ENCODE data around the gene SLC25A11.
A peak's percentile ranks its signal among the peaks of the same experiment; 100 is the strongest.
"Not testable (repeated sequence)": the region's sequence is repeated elsewhere in the genome, so short reads cannot be mapped to it uniquely, and the experiment has no call there.

Gene SLC25A11

GRCh38 chr17:4945176-4945943 is 5.5 kb upstream of the SLC25A11 start:
- DNase-seq (ENCODE audit: low read depth in 2 of 2), result peak; percentile 63 to 65

DNA sequence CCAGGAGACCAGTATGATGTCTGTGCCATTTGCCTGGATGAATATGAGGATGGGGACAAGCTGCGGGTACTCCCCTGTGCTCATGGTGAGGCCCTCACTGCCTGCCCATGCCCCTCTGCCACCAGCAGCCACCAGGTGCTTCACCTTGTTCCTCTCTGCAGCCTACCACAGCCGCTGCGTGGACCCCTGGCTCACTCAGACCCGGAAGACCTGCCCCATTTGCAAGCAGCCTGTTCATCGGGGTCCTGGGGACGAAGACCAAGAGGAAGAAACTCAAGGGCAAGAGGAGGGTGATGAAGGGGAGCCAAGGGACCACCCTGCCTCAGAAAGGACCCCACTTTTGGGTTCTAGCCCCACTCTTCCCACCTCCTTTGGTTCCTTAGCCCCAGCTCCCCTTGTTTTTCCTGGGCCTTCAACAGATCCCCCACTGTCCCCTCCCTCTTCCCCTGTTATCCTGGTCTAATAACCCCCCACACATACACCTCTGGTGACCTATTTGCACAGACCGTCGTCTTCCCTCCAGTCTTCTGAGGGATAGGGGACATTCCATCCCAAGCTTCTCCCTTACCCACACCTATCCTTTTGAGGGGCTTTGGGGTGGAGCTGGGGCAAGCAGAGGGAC is 4.8 kb upstream of the SLC25A11 start:
- DNase-seq (ENCODE audit: low read depth in 2 of 2), result no peak

GRCh38 chr17:4944163-4944553 is 4.3 kb upstream of the SLC25A11 start:
- DNase-seq (ENCODE audit: low read depth in 2 of 2), result no peak

- DNase-seq (ENCODE audit: low read depth in 2 of 2), result no peak
These were observed 3.1 kb upstream of the SLC25A11 start for GRCh38 chr17:4942760-4943508.

GRCh38 chr17:4941319-4941610 is 1.4 kb upstream of the SLC25A11 start:
- no peak for DNase-seq (ENCODE audit: low read depth in 2 of 2)

DNA sequence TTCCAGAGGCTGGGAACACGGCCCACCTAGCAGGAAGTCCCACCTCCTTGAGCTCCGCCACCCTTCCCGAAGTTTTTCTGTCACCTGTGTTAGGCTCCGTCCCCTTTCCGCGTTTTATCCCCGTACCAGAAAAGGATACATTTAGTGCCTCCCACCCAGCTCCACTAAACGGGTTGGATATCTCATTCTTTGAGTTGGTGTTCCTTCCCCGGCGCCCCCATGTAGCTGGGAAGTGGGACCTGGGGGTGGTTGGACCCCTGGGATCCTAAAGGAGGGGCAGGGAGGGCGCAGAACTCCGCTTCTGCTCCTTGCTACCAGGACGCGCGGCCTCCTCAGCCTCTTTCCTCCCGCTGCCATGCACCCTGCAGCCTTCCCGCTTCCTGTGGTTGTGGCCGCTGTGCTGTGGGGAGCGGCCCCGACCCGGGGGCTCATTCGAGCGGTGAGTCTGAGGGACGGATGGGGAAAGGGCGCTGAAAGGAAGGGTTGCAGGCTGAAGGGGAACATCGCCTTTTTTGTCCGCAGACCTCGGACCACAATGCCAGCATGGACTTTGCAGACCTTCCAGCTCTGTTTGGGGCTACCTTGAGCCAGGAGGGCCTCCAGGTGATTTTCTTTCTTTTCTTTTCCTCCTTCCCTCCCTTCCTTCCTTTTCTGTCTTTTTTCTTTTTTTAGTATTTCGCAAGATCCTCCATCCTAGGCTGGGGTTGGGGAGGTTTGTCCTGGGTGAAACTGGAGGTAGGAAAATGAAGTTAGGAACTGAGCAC is 891 bp upstream of the SLC25A11 start:
- DNase-seq (ENCODE audit: low read depth in 2 of 2), result no peak

- DNase-seq (ENCODE audit: low read depth in 2 of 2), result no peak
These were observed 375 bp downstream of the SLC25A11 start for GRCh38 chr17:4939546-4939795.

- no peak for DNase-seq (ENCODE audit: low read depth in 2 of 2)
These were observed 929 bp downstream of the SLC25A11 start for GRCh38 chr17:4938688-4939545.

- no peak for DNase-seq (ENCODE audit: low read depth in 2 of 2)
These were observed 1.8 kb downstream of the SLC25A11 start for GRCh38 chr17:4938069-4938491.

DNA sequence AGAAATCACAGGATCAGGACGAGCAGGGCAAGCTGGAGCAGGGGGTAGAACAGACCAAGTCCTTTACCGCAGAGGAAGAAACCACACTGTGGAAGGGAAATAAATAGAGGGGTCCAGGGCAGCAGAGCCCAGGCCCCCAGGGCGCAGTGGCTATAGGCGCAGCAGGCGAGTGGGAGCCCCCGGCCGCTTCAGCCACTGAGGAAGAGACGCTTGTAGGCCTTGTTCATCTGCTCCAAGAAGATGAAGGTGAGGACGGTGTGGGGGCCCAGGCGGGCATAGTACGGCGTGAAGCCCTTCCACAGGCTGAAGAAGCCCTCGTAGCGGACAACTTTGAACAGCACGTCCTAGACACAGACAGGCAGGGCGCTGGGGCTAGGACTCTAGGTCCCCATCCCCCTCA is 2.3 kb downstream of the SLC25A11 start:
- DNase-seq (ENCODE audit: low read depth in 2 of 2), result no peak

DNA sequence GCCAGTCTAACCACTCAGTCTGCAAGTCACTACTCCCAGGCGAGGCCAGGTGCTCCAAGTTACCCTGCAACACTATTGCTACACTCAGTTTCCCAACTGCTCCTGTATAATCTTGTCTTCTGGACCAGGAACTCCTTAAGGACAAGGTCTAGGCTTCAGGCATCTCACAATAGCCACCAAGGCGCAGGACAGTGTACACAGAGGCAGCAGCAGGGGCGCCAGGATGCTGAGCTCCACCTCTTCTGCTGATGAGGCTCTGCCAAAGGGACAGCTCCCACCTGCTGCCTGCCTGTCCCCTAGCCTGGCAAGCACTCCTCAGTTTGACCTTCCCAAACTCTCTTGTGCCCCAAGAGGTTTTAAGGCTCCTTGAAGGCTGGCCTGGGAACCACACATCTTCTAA is 3.4 kb downstream of the SLC25A11 start:
- no peak for DNase-seq (ENCODE audit: low read depth in 2 of 2)

DNA sequence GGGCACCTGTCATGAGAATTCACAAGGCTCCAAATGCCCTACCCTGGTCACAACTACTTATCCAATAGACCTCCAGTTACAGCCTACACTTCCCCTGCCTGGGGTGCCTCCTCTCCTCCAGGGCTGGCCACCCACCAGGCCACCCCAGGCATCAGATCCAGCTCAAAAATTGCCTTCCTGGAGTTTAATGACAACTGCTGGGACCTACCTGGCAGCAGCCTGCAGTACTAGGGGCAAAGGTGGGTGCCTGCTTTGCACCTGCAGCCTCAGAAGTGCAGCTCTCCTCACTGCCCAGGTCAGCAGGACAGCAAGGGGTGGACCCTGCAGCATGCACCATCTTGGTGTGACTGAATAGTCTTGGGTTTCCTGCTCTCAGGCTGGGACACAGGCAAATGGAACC is 4.2 kb downstream of the SLC25A11 start:
- DNase-seq (ENCODE audit: low read depth in 2 of 2), result no peak

DNA sequence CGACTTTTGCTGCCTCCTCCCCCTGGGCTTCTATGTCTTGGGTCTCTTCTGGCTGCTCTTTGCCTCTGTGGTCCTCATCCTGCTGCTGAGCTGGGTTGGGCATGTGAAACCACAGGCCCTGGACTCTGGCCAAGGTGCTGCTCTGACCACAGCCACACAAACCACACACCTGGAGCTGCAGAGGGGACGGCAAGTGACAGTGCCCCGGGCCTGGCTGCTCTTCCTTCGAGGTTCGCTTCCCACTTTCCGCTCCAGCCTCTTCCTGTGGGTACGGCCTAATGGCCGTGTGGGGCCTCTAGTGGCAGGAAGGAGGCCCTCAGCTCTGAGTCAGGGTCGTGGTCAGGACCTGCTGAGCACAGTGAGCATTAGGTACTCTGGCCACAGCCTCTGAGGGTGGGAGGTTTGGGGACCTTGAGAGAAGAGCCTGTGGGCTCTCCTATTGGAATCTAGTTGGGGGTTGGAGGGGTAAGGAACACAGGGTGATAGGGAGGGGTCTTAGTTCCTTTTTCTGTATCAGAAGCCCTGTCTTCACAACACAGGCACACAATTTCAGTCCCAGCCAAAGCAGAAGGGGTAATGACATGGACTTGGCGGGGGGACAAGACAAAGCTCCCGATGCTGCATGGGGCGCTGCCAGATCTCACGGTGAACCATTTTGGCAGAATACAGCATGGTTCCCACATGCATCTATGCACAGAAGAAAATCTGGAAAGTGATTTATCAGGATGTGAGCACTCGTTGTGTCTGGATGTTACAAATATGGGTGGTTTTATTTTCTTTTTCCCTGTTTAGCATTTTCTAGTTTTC is 5.5 kb downstream of the SLC25A11 start:
- DNase-seq (ENCODE audit: low read depth in 2 of 2), result no peak

DNA sequence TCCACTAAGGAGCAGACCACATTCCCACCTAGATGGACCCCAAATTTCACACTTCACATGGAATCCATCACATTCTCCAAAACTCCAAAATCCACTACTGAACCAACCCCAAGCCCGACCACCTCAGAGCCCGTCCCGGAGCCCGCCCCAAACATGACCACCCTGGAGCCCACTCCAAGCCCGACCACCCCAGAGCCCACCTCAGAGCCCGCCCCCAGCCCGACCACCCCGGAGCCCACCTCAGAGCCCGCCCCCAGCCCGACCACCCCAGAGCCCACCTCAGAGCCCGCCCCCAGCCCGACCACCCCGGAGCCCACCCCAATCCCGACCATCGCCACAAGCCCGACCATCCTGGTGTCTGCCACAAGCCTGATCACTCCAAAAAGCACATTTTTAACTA is 6.2 kb downstream of the SLC25A11 start:
- no peak for DNase-seq (ENCODE audit: low read depth in 2 of 2)

- no peak for DNase-seq (ENCODE audit: low read depth in 2 of 2)
These were observed 7.1 kb downstream of the SLC25A11 start for GRCh38 chr17:4932756-4933155.

DNA sequence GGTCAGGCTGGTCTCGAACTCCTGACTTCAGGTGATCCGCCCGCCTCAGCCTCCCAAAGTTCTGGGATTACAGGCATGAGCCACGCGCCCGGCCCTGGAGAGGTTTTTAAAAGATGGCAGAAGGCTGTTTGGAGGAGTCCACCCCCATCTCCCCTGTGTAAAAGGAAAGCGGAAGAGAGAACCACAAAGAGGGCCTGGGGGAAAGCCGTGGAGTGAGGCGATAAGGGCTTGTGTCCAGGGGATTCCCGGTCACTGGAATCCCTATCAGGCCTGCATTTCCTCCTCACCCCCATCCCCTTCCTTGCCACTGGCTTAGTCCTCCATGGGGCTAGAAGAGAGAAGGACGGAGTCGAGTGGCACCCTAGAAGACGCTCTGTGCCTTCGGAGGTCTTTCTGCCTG is 7.9 kb downstream of the SLC25A11 start, which contains the start of gene GP1BA:
Gene GP1BA, plus strand, starts transcription at position 315 of the 400 bp plus-strand sequence. CDS start 328 bp downstream, outside the sequence.
- no peak for DNase-seq (ENCODE audit: low read depth in 2 of 2)

DNA sequence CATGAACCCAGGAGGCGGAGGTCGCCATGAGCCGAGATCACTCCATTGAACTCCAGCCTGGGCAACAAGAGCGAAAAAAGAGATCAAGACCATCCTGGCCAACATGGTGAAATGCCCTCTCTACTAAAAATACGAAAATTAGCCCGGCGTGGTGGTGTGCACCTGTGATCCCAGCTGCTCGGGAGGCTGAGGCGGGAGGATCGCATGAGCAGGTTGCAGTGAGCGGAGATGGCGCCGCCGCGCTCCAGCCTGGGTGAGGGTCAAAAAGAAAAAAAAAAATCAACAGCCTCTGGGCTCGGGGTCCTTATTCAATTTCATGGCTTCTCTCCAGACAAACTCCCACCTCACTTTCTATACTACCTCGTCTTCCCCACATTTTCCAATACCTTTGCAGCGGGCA is 11.0 kb downstream of the SLC25A11 start:
- DNase-seq (ENCODE audit: low read depth in 2 of 2), result no peak

DNA sequence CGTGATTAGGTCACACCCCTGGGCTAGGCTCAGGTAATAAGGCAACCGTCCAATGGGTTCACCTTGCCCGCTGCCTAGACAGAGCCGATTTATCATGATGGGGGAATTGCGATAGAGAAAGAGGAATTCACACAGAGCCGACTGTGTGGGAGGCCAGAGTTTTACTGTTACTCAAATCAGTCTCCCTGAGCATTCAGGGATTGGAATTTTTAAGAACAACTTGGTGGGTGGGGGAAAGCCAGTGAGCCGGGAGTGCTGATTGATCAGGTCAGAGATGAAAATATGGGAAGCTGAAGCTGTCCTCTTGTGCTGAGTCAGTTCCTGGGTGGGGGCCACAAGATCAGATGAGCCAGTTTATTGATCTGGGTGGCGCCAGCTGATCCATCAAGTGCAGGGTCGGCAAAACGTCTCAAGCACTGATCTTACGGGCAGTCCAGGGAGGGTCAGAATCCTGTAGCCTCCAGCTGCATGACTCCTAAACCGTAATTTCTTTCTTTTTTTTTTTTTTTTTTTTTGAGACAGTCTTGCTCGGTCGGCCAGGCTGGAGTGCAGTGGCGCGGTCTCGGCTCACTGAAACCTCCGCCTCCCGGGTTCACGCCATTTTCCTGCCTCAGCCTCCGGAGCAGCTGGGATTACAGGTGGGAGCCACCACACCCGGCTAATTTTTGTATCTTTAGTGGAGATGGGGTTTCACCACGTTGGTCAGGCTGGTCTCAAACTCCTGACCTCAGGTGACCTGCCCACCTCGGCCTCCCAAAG is 13.1 kb downstream of the SLC25A11 start:
- DNase-seq (ENCODE audit: low read depth in 2 of 2), result not testable (repeated sequence)

DNA sequence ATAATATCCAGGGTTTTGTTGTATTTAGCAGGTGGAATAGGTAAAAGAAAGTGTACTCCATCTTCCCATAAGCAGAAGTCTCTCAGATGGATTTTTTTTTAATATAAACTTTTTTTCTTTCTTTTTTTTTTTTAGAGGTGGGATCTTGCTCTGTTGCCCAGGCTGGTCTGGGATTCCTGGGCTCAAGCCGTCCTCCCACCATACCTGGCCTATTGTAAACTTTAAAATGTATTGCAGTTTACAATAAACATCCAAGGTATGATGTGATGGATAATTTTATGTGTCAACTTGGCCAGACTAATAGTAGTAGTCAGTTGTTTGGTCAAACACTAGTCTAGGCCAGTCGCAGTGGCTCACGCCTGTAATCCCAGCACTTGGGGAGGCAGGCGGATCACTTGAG is 18.5 kb downstream of the SLC25A11 start:
- no peak for DNase-seq (ENCODE audit: low read depth in 2 of 2)

All from fibroblast of skin of left quadriceps (primary cell).